IMR-90 (cell line): ENCODE measurements around the gene TRIAP1. TPM values are rescaled to one million over a fixed set of nuclear protein-coding genes. Genes with fewer than 3 reads are reported as not detected.

Source experiments
- ATAC-seq: fragments of 200-7000 bp; cut with Tn5 transposase; 2 replicates; pipeline ENCODE4 v1.9.1; 2020; ENCODE audit warnings: low read depth, mild to moderate bottlenecking, moderate library complexity
- BruUV-seq: library from RNA; stranded (reverse); fragments of 400-500 nt; replicated peaks from 2 replicates; lab custom pipeline; 2021; lab: Mats Ljungman, UMichigan
- CTCF ChIA-PET: fragments of 300-600 bp; formaldehyde crosslinking; extraction: SDS; loops from one replicate; lab custom pipeline; 2021; ENCODE audit warnings: antibody characterized with exemption; lab: Yijun Ruan, JAX
- POLR2A ChIA-PET: fragments of 300-600 bp; sonication (Branson Sonifier 250); formaldehyde crosslinking; loops from one replicate; lab custom pipeline; 2022; ENCODE audit warnings: antibody characterized with exemption; ENCODE audit not compliant: unreplicated experiment; lab: Charles Lee
- DNase-seq: peaks from one replicate; pipeline ENCODE4 v3.0.0; 2013
- H2AFZ ChIP-seq: replicated peaks from 2 replicates; pipeline ENCODE3; 2013; ENCODE audit warnings: low read length, mild to moderate bottlenecking; ENCODE audit not compliant: poor library complexity
- H2AK5ac ChIP-seq: 2 replicates; pipeline ENCODE4 v1.6.1; 2013; ENCODE audit warnings: low read depth, low read length, inconsistent platforms
- H2AK9ac ChIP-seq: replicated peaks from 2 replicates; pipeline ENCODE3; 2013; ENCODE audit warnings: mild to moderate bottlenecking, low read depth, low read length, moderate library complexity; ENCODE audit not compliant: poor library complexity
- H2BK120ac ChIP-seq: 2 replicates; pipeline ENCODE4 v1.6.1; 2013; ENCODE audit warnings: low read depth, low read length, inconsistent platforms
- H2BK15ac ChIP-seq: 3 replicates; pipeline ENCODE4 v1.6.1; 2013; ENCODE audit warnings: low read depth, low read length, inconsistent platforms
- H2BK20ac ChIP-seq: 2 replicates; pipeline ENCODE4 v1.6.1; 2013; ENCODE audit warnings: low read depth, mild to moderate bottlenecking, inconsistent platforms, low read length, moderate library complexity
- H2BK5ac ChIP-seq: 2 replicates; pipeline ENCODE4 v1.6.1; 2013; ENCODE audit warnings: mild to moderate bottlenecking, low read depth, low read length, inconsistent platforms; ENCODE audit not compliant: poor library complexity, severe bottlenecking
- H3K14ac ChIP-seq: replicated peaks from 2 replicates; pipeline ENCODE4 v1.6.1; 2013; ENCODE audit warnings: low read depth, low read length, inconsistent platforms
- H3K18ac ChIP-seq: 2 replicates; pipeline ENCODE4 v1.6.1; 2013; ENCODE audit warnings: low read depth, low read length, control low read depth
- H3K23ac ChIP-seq: 2 replicates; pipeline ENCODE4 v1.6.1; 2013; ENCODE audit warnings: low read depth, low read length, inconsistent platforms
- H3K27ac ChIP-seq: 2 replicates; pipeline ENCODE4 v1.5.1; 2013; ENCODE audit warnings: mild to moderate bottlenecking, control low read depth, low read length; ENCODE audit not compliant: insufficient read depth
- H3K27me3 ChIP-seq: 2 replicates; pipeline ENCODE4 v1.6.1; 2013; ENCODE audit warnings: low read length; ENCODE audit not compliant: control insufficient read depth, insufficient read depth
- H3K36me3 ChIP-seq: 2 replicates; pipeline ENCODE4 v1.6.1; 2013; ENCODE audit warnings: low read length, mixed read lengths; ENCODE audit not compliant: control insufficient read depth, insufficient read depth
- H3K4ac ChIP-seq: 2 replicates; pipeline ENCODE4 v1.6.1; 2013; ENCODE audit warnings: low read depth, low read length, inconsistent platforms
- H3K4me1 ChIP-seq: 2 replicates; pipeline ENCODE4 v1.6.1; 2013; ENCODE audit warnings: low read length, mixed read lengths; ENCODE audit not compliant: control insufficient read depth, insufficient read depth
- H3K4me2 ChIP-seq: 2 replicates; pipeline ENCODE4 v1.6.1; 2013; ENCODE audit warnings: low read depth, mild to moderate bottlenecking, control low read depth, low read length, moderate library complexity
- H3K4me3 ChIP-seq: 2 replicates; pipeline ENCODE4 v1.5.1; 2013; ENCODE audit warnings: low read depth, mild to moderate bottlenecking, control low read depth, low read length, moderate library complexity; ENCODE audit not compliant: insufficient read depth
- H3K56ac ChIP-seq: 2 replicates; pipeline ENCODE4 v1.6.1; 2013; ENCODE audit warnings: low read length, inconsistent platforms; ENCODE audit not compliant: insufficient read depth; ENCODE audit errors: extremely low read depth
- H3K79me1 ChIP-seq, 2 experiments: 2 replicates each; pipeline ENCODE4 v1.6.1; 2013; ENCODE audit warnings: low read length in 2 of 2, inconsistent platforms in 1 of 2, low read depth in 1 of 2
- H3K9ac ChIP-seq: 2 replicates; pipeline ENCODE4 v1.6.1; 2013; ENCODE audit warnings: low read depth, low read length, control low read depth
- H3K9me1 ChIP-seq: 2 replicates; pipeline ENCODE4 v1.6.1; 2013; ENCODE audit warnings: low read length, inconsistent platforms; ENCODE audit not compliant: insufficient read depth
- H3K9me3 ChIP-seq: 2 replicates; pipeline ENCODE4 v1.6.1; 2013; ENCODE audit warnings: low read length; ENCODE audit not compliant: control insufficient read depth, insufficient read depth
- H4K20me1 ChIP-seq: 2 replicates; pipeline ENCODE4 v1.6.1; 2013; ENCODE audit warnings: low read length, inconsistent platforms; ENCODE audit not compliant: insufficient read depth
- H4K5ac ChIP-seq: 2 replicates; pipeline ENCODE4 v1.6.1; 2013; ENCODE audit warnings: mild to moderate bottlenecking, low read depth, low read length, control low read depth
- H4K8ac ChIP-seq, 2 experiments: 2 replicates each; pipeline ENCODE4 v1.6.1; 2013; ENCODE audit warnings: low read depth in 2 of 2, low read length in 2 of 2, control low read depth in 1 of 2, inconsistent platforms in 1 of 2
- H4K91ac ChIP-seq: 2 replicates; pipeline ENCODE4 v1.6.1; 2013; ENCODE audit warnings: low read depth, low read length, inconsistent platforms; ENCODE audit not compliant: insufficient read depth
- BHLHE40 ChIP-seq: fragments of 150-350 bp; IDR thresholded peaks from 2 replicates; pipeline ENCODE4 v1.6.1; 2016; ENCODE audit warnings: mild to moderate bottlenecking, low read depth, low read length
- CEBPB ChIP-seq: IDR thresholded peaks from 2 replicates; pipeline ENCODE4 v1.6.1; 2012; ENCODE audit warnings: low read depth, low read length, improper control_type of control experiment
- FOS ChIP-seq: fragments of 150-350 bp; IDR thresholded peaks from 2 replicates; pipeline ENCODE4 v1.6.1; 2016; ENCODE audit warnings: low read depth, low read length
- RFX5 ChIP-seq: IDR thresholded peaks from 2 replicates; pipeline ENCODE4 v1.8.0; 2012; ENCODE audit warnings: low read depth, mild to moderate bottlenecking, low read length, moderate library complexity
- WGBS, 2 experiments: methylation state at CpG; one replicate each; pipeline versions ENCODE4 v1.1.5 to v1.1.7; 2013; ENCODE audit warnings: missing lambda C conversion rate in 2 of 2; ENCODE audit not compliant: insufficient read length in 1 of 2; ENCODE audit errors: extremely low coverage in 2 of 2; 5-methylcytosine and 5-hydroxymethylcytosine counted together
- dilution Hi-C: fragments of 300-500 bp; cut with HindIII; formaldehyde crosslinking; loops from one replicate; pipeline ENCODE4 v1.14.3; 2018; ENCODE audit warnings: low sequenced_read_pairs; ENCODE audit not compliant: unreplicated experiment
- in situ Hi-C: fragments of 300-500 bp; cut with MboI; formaldehyde crosslinking; loops from 3 replicates; pipeline ENCODE4 v1.14.3; 2019; ENCODE audit warnings: low sequenced_read_pairs, inconsistent platforms, mixed read lengths
- intact Hi-C: fragments of 100-400 bp; cut with micrococcal nuclease; formaldehyde crosslinking; loops from 2 replicates; pipeline ENCODE4 v1.10.0; 2022
- polyA plus RNA-seq, 3 experiments: library from polyadenylated mRNA; depleted of rRNA; stranded (reverse); fragments of >200 nt; gene quantifications; 2 replicates each; pipeline ENCODE4 v1.2.3, GENCODE V29; 2012; ENCODE audit warnings: low replicate concordance in 1 of 3
- total RNA-seq: library from RNA; depleted of rRNA; stranded (reverse); fragments of >200 nt; gene quantifications from 2 replicates; pipeline ENCODE4 v1.2.3, GENCODE V29; 2012

TRIAP1 gene
- total and polyA plus RNA-seq, 2 of the 4 experiments (the other 2 are of a cell fraction), result 19.2 to 32.3 TPM

- Histone ChIP-seq H2AK5ac (no peak overlapping the region), H2BK5ac (no peak overlapping the region), H3K36me3 (no peaks in the 10 kb centered on the region), H2BK120ac (no peak overlapping the region), H2BK15ac (no peak overlapping the region), H3K4me1 (no peaks in the 10 kb centered on the region), H3K9me3 (no peaks in the 10 kb centered on the region), H3K4me3 (no peak overlapping the region), H4K91ac (no peak overlapping the region), H2BK20ac (no peak overlapping the region), H4K8ac (no peak overlapping the region), H2AFZ (no peak overlapping the region), H3K23ac (no peak overlapping the region), H3K9me1 (no peaks in the 10 kb centered on the region), H2AK9ac (no peak overlapping the region), H3K9ac (no peak overlapping the region), H3K18ac (no peak overlapping the region), H3K27me3 (peaks cover 6% of the 10 kb centered on the region), H3K27ac (no peak overlapping the region), H3K14ac (no peak overlapping the region), H3K4ac (no peak overlapping the region), H4K20me1 (no peaks in the 10 kb centered on the region), H3K4me2 (no peak overlapping the region), H3K56ac (no peak overlapping the region), H3K79me1 (peaks cover 0 to 7% of the 10 kb centered on the region in 2 experiments; a peak in 2 of 4 replicates), H4K5ac (no peak overlapping the region)
- DNase-seq (no peak), ATAC-seq (no peak)
- in situ Hi-C loops (loop anchor here (25.0 kb wide), 1 partner anchor 96 kb away; the partner anchor contains the start of gene PLA2G1B), intact Hi-C loops (no loop called here), dilution Hi-C loops (no loop called here)
- POLR2A ChIA-PET, result interaction anchor here (1.0 kb wide), 1 partner anchor 141 kb away, joined by 6 read pairs; the partner anchor contains the start of gene RNU4-2
- WGBS, 2 experiments, result 30% methylated on average over 4 of the region's 10 CpGs; no CpG with 5 or more reads in 1 of the 2 experiments
- CTCF ChIA-PET, result no interaction called here
- BruUV-seq, result no TSS peak
- no peak for TF ChIP-seq CEBPB
- no peak for TF ChIP-seq RFX5
- TF ChIP-seq BHLHE40, result no peak
- TF ChIP-seq FOS, result no peak
Observed at GRCh38 chr12:120432772-120433525, 13.2 kb downstream of the TRIAP1 start.
